Measurements from ENCODE around the gene NPR1. TPM values are rescaled to one million over a fixed set of nuclear protein-coding genes. Genes with fewer than 3 reads are reported as not detected.
A peak's percentile ranks its signal among the peaks of the same experiment; 100 is the strongest.
"Not testable (repeated sequence)": the region's sequence is repeated elsewhere in the genome, so short reads cannot be mapped to it uniquely, and the experiment has no call there.

Gene NPR1
- total RNA-seq (2014; rRNA removed; shearing (Covaris generic)) = not detected in 2 replicates

GRCh38 chr1:153678519-153679336 lies at the start of gene NPR1:
Gene NPR1 (plus strand): TSS chr1:153678688. CDS start chr1:153679109, 421 bp downstream.
- no peak for DNase-seq (ENCODE audit: low spot score)

DNA sequence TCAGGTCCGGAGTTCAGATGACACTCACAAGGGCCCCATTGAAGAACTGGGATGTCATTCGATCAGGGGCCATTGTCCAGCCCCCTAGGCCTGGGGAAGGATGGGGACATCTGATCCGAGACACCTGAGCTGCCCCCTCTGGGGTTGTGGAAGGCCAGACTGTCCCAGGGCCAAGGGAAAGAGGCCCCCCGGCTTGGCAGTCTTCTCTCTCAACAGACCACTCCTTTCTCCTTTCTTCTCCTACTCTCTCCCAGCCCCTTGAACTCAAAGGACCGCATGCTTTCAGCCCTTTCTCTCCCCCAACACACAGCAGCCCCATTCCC lies 49.2 kb upstream of the NPR1 start:
- no peak for DNase-seq (ENCODE audit: low spot score)

DNA sequence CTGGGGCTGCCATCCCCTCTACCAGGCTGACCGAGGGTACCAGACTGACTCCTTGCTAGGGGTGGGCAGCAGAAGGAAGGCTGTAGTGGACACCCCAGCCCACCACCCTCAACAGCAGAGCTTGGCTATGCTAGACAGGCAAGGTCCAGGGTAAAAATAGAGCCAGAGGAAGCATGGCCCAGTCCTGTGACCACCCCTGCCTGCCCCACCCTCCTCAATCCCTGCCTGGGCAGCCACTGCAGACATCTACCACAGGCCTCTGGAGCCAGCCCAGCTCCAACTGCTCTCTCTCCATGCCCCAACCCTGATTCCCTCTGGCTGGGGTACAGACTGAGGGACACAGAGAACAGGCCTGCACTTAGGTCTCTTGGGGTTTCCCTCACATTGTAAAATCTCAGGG lies 48.5 kb upstream of the NPR1 start:
- DNase-seq (ENCODE audit: low spot score) = no peak

DNA sequence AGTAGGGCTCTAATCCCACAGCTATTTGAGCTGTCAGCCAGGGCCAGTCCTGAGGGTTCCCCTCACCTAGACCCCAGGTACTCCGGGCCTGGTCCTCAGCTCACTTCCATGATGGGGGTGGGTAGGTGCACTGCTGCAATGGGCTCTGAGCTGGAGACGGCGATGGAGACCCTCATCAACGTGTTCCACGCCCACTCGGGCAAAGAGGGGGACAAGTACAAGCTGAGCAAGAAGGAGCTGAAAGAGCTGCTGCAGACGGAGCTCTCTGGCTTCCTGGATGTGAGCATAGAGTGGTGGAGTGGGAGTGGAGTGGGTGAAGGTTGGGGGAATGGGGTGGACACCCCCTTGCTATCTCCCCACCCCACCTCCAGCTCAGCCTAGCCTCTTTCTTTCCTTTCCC lies 48.1 kb upstream of the NPR1 start:
- no peak for DNase-seq (ENCODE audit: low spot score)

DNA sequence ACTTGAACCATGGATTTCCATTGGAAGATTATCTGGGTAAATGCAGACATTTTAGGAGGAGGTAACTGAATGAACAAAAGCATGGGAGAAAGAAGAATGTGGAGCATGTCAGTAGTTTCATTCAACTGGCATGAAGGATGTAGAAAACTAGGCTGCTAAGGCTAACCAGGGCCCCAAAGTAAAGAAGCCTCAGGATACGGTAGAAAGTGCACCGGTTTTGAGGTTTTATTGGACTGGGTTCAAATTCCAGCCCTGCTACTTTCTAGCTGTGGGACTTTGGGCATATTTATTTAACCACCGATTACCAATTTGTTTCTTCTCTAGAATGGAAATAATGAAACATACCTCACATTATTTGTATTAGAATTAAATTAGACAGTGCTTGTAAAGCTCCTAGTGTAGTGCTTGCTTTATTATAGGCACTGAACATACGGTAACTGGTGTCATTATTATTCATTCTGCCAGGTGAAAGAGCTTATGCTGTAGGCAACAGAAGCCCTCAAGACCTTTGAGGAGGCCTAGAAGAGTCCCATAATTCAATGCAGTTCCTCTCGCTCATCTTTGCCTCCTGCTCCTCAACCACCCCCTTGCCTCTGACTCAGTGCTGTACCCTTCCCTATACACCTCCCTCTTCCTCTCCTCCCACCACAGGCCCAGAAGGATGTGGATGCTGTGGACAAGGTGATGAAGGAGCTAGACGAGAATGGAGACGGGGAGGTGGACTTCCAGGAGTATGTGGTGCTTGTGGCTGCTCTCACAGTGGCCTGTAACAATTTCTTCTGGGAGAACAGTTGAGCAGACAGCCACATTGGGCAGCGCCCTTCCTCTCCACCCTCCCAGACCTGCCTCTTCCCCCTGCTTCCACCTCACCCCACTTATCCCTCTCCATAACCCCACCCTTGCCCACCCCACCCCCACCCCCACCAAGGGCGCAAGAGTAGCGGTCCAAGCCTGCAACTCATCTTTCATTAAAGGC lies 47.2 kb upstream of the NPR1 start:
- DNase-seq (ENCODE audit: low spot score) = no peak

GRCh38 chr1:153633161-153633753 lies 45.2 kb upstream of the NPR1 start:
- DNase-seq (ENCODE audit: low spot score) = no peak

DNA sequence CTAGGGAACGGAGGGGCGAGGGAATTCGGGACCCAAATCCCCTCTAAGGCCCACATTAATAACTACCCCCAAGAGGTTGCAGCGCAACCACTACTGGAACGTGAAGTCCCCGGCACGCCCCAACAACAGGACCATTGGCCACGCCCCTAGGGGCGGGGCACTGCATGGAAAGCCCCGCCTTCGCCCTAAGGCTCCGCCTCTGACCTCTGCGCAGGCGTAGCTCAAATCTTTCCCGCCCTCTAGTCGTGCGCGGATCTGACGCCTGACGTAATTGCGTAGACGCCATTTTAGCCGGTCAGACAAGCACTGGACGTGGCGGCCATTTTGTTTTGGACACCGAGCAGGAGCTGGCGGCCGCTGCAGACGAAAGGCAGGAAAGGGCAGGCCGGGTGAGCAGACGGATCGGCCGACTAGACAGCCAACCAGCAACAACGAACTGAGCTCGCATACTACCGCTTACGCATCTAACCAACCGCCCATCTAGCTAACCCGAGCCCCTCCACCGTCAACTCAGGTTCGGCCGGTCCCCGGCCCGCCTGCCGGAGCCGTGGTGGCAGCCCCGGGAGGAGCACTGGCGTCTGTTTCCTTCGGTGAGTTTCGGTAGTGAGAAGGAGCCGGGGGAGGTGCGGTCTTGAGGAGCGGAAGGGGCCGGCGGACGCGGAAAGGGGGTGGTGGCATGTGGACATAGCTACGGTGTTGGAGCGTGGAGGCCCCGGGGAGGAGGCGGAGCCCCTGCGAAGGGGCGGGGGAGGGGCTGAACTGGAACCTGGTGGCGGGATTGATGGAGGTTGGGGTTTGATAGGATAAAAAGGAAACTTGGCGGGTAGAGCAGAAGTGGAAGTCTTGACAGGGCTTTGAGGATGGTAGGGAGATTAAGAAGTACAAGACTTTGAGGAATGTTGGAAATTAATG lies 44.5 kb upstream of the NPR1 start, which contains the start of gene CHTOP:
TSS of gene CHTOP (plus strand) at position 313 of the 912 bp plus-strand sequence. CDS start 2,523 bp downstream, outside the sequence.
- peak; percentile 99 for DNase-seq (ENCODE audit: low spot score)

DNA sequence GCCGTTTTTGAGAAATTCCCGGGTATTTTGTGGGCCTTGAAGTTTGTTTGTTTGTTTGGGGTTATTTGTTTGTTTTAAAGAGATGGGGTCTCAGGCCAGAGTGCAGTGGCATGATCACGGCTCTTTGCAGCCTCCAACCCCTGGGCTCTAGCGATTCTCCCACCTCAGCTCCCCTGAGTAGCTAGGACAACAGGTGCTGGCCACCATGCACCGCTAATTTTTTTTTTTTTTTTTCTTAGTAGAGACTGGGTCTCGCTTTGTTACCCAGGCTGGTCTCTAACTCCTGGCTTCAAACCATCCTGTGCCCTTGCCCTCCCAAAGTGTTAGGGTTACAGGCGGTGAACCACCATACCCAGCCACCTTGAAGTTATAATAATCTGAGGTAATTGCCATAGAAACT lies 42.6 kb upstream of the NPR1 start:
- DNase-seq (ENCODE audit: low spot score) = no peak

GRCh38 chr1:153636312-153636711 lies 42.2 kb upstream of the NPR1 start:
- no peak for DNase-seq (ENCODE audit: low spot score)

DNA sequence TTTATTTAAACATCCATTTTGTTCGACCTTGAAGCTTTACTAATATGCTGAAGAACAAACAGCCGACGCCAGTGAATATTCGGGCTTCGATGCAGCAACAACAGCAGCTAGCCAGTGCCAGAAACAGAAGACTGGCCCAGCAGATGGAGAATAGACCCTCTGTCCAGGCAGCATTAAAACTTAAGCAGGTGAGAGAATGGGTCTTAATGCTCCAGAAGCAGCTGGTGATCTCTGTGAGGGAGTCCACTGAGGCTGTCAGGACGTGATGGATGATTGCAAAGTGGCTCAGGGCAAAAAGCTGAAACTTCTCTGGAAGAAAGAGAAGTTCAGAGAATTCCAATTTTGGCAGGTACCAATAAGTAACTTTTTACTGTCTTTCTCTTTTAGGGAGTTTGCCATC lies 40.2 kb upstream of the NPR1 start:
- no peak for DNase-seq (ENCODE audit: low spot score)

- DNase-seq (ENCODE audit: low spot score) = no peak
These were observed 39.2 kb upstream of the NPR1 start for GRCh38 chr1:153639280-153639679.

GRCh38 chr1:153640213-153640612 lies 38.3 kb upstream of the NPR1 start:
- not testable (repeated sequence) for DNase-seq (ENCODE audit: low spot score)

DNA sequence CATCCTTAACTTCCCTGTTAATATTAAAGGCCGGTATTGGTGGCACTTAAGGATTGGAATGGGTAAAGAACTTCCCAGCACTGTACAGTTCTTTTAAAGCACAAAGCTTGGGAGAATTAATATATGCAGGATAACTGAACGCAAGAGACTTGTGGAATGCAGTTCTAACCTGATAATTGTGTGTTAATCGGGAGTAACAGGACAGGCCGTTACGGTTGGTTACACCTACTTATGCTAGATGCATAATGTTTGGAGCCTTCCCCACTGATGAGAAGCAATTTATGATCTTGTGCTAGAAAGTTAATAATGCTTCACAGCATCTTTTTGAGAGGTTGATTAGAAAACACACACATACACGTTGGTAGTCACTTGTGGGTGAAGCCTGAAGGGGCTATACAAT lies 37.6 kb upstream of the NPR1 start:
- DNase-seq (ENCODE audit: low spot score) = no peak

- DNase-seq (ENCODE audit: low spot score) = no peak
These were observed 36.3 kb upstream of the NPR1 start for GRCh38 chr1:153642161-153642560.

DNA sequence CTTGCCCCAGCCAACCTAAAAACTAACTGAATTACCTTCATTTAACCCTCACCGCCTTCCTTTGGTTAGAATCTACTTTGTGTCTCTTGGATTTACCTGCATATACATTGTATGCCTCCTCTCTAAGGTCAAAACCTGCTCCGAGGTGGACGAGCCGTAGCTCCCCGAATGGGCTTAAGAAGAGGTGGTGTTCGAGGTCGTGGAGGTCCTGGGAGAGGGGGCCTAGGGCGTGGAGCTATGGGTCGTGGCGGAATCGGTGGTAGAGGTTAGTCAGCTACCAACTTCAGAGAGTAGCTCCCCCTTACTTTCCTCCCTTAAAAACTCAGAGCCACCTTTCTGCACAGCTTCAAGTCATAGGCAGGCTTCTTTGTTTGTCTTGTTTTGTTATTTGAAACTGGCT lies 35.4 kb upstream of the NPR1 start:
- no peak for DNase-seq (ENCODE audit: low spot score)

GRCh38 chr1:153643816-153644215 lies 34.7 kb upstream of the NPR1 start:
- DNase-seq (ENCODE audit: low spot score) = no peak

GRCh38 chr1:153646672-153647345 lies 31.7 kb upstream of the NPR1 start:
- DNase-seq (ENCODE audit: low spot score) = peak; percentile 20

GRCh38 chr1:153647346-153647714 lies 31.2 kb upstream of the NPR1 start:
- DNase-seq (ENCODE audit: low spot score) = peak; percentile 13

- no peak for DNase-seq (ENCODE audit: low spot score)
These were observed 30.4 kb upstream of the NPR1 start for GRCh38 chr1:153648000-153648643.

Measured in HT-29 (cell line).